ENCODE data around the gene DNASE1. TPM values are rescaled to one million over a fixed set of nuclear protein-coding genes. Genes with fewer than 3 reads are reported as not detected.
"Not testable (repeated sequence)": the region's sequence is repeated elsewhere in the genome, so short reads cannot be mapped to it uniquely, and the experiment has no call there.

Gene DNASE1
- total and polyA plus RNA-seq, 3 experiments from 2014 or later = 5.8 to 15.0 (median 13.5) TPM

GRCh38 chr16:3655396-3656159, 1.1 kb downstream of the DNASE1 start:
- Histone ChIP-seq H3K9me3 (ENCODE audit: low read length) (no peaks in the 10 kb centered on the region), H3K36me3 (ENCODE audit: insufficient read depth, low read length) (peaks cover 10% of the 10 kb centered on the region), H3K4me3 (ENCODE audit: low read length) (no peak overlapping the region), H3K27ac (ENCODE audit: low read depth, low read length) (no peak overlapping the region), H3K4me1 (ENCODE audit: insufficient read depth, low read length) (no peaks in the 10 kb centered on the region), H3K27me3 (ENCODE audit: insufficient read depth, low read length, poor library complexity, severe bottlenecking) (no peaks in the 10 kb centered on the region)
- peak overlapping the region in 3 of 8 donors; percentile 42 to 77 (median 75) for H3K27ac Mint-ChIP-seq
- peaks cover 0 to 74% (median 6%) of the 10 kb centered on the region in 3 donors for H3K36me3 Mint-ChIP-seq
- POLR2A ChIA-PET = no interaction called here
- DNase-seq = peak in 1 of 5 donors; percentile 35
- H3K9me3 Mint-ChIP-seq = no peaks in the 10 kb centered on the region
- H3K4me1 Mint-ChIP-seq = peaks cover 3 to 5% (median 5%) of the 10 kb centered on the region in 3 donors
- no peaks in the 10 kb centered on the region for H3K27me3 Mint-ChIP-seq
- CTCF ChIA-PET = interaction anchor here (1.4 kb wide), 1 partner anchor 12 kb away, joined by 5 read pairs; no protein-coding TSS in a partner anchor
- H3K4me3 Mint-ChIP-seq = no peak overlapping the region

- POLR2A ChIA-PET; H3K4me3 ChIP-seq (ENCODE audit: low read length); H3K4me1 ChIP-seq (ENCODE audit: insufficient read depth, low read length); H3K9me3 ChIP-seq (ENCODE audit: low read length); H3K27ac ChIP-seq (ENCODE audit: low read depth, low read length); H3K27me3 Mint-ChIP-seq; H3K9me3 Mint-ChIP-seq; CTCF ChIA-PET; H3K27me3 ChIP-seq (ENCODE audit: insufficient read depth, low read length, poor library complexity, severe bottlenecking); H3K4me1 Mint-ChIP-seq; H3K4me3 Mint-ChIP-seq: not testable (repeated sequence)
- DNase-seq = peak in 1 of 5 donors; percentile 28
- peak overlapping the region in 1 of 8 donors; percentile 77 for H3K27ac Mint-ChIP-seq
- peaks cover 0 to 74% (median 6%) of the 10 kb centered on the region in 3 donors for H3K36me3 Mint-ChIP-seq
- H3K36me3 ChIP-seq (ENCODE audit: insufficient read depth, low read length) = peaks cover 10% of the 10 kb centered on the region
These were observed 1.6 kb downstream of the DNASE1 start for GRCh38 chr16:3656160-3656490.

GRCh38 chr16:3656491-3657468, 2.3 kb downstream of the DNASE1 start:
- Histone ChIP-seq H3K36me3 (ENCODE audit: insufficient read depth, low read length) (peaks cover 15% of the 10 kb centered on the region), H3K4me3 (ENCODE audit: low read length) (no peak overlapping the region), H3K4me1 (ENCODE audit: insufficient read depth, low read length) (no peaks in the 10 kb centered on the region), H3K9me3 (ENCODE audit: low read length) (no peaks in the 10 kb centered on the region), H3K27ac (ENCODE audit: low read depth, low read length) (no peak overlapping the region), H3K27me3 (ENCODE audit: insufficient read depth, low read length, poor library complexity, severe bottlenecking) (no peaks in the 10 kb centered on the region)
- H3K9me3 Mint-ChIP-seq = no peaks in the 10 kb centered on the region
- H3K4me1 Mint-ChIP-seq = peaks cover 3 to 10% (median 10%) of the 10 kb centered on the region in 3 donors
- peaks cover 0 to 74% (median 10%) of the 10 kb centered on the region in 3 donors for H3K36me3 Mint-ChIP-seq
- no peaks in the 10 kb centered on the region for H3K27me3 Mint-ChIP-seq
- DNase-seq = peak in 1 of 5 donors; percentile 41
- ChIA-PET CTCF (no interaction called here), POLR2A (interaction anchor here (0.5 kb wide), 1 partner anchor 211 kb away, joined by 3 read pairs; no protein-coding TSS in a partner anchor)
- H3K27ac Mint-ChIP-seq = peak overlapping the region in 1 of 8 donors; percentile 83
- no peak overlapping the region for H3K4me3 Mint-ChIP-seq

GRCh38 chr16:3659251-3659650, 4.8 kb downstream of the DNASE1 start:
- Histone ChIP-seq H3K36me3 (ENCODE audit: insufficient read depth, low read length) (peaks cover 15% of the 10 kb centered on the region), H3K27me3 (ENCODE audit: insufficient read depth, low read length, poor library complexity, severe bottlenecking) (no peaks in the 10 kb centered on the region), H3K27ac (ENCODE audit: low read depth, low read length) (no peak overlapping the region), H3K4me1 (ENCODE audit: insufficient read depth, low read length) (no peaks in the 10 kb centered on the region), H3K9me3 (ENCODE audit: low read length) (no peaks in the 10 kb centered on the region), H3K4me3 (ENCODE audit: low read length) (no peak overlapping the region)
- Mint-ChIP-seq H3K4me3 (no peak overlapping the region), H3K4me1 (peaks cover 2 to 6% (median 5%) of the 10 kb centered on the region in 3 donors), H3K27me3 (no peaks in the 10 kb centered on the region), H3K36me3 (peaks cover 0 to 84% (median 11%) of the 10 kb centered on the region in 3 donors), H3K9me3 (no peaks in the 10 kb centered on the region), H3K27ac (peak overlapping the region in 4 of 8 donors; percentile 57 to 81 (median 69))
- ChIA-PET POLR2A (no interaction called here), CTCF (no interaction called here)
- no peak for DNase-seq

- Histone ChIP-seq H3K9me3 (ENCODE audit: low read length) (no peaks in the 10 kb centered on the region), H3K4me3 (ENCODE audit: low read length) (no peak overlapping the region), H3K36me3 (ENCODE audit: insufficient read depth, low read length) (peaks cover 15% of the 10 kb centered on the region), H3K27ac (ENCODE audit: low read depth, low read length) (no peak overlapping the region), H3K4me1 (ENCODE audit: insufficient read depth, low read length) (peaks cover 12% of the 10 kb centered on the region), H3K27me3 (ENCODE audit: insufficient read depth, low read length, poor library complexity, severe bottlenecking) (no peaks in the 10 kb centered on the region)
- H3K4me3 Mint-ChIP-seq = no peak overlapping the region
- no peaks in the 10 kb centered on the region for H3K9me3 Mint-ChIP-seq
- H3K36me3 Mint-ChIP-seq = peaks cover 0 to 80% (median 11%) of the 10 kb centered on the region in 3 donors
- ChIA-PET POLR2A (no interaction called here), CTCF (no interaction called here)
- H3K27me3 Mint-ChIP-seq = no peaks in the 10 kb centered on the region
- DNase-seq = no peak
- H3K4me1 Mint-ChIP-seq = peaks cover 13 to 21% (median 21%) of the 10 kb centered on the region in 3 donors
- H3K27ac Mint-ChIP-seq = peak overlapping the region in 6 of 8 donors; percentile 16 to 81 (median 65)
These were observed 6.8 kb downstream of the DNASE1 start for GRCh38 chr16:3661311-3661710.

- no peaks in the 10 kb centered on the region for H3K27me3 ChIP-seq (ENCODE audit: insufficient read depth, low read length, poor library complexity, severe bottlenecking)
- no peaks in the 10 kb centered on the region for H3K27me3 Mint-ChIP-seq
- no peak overlapping the region for H3K4me3 Mint-ChIP-seq
- peaks cover 14 to 25% (median 23%) of the 10 kb centered on the region in 3 donors for H3K4me1 Mint-ChIP-seq
- POLR2A ChIA-PET = no interaction called here
- H3K4me3 ChIP-seq (ENCODE audit: low read length) = no peak overlapping the region
- no peak overlapping the region for H3K27ac ChIP-seq (ENCODE audit: low read depth, low read length)
- peaks cover 13% of the 10 kb centered on the region for H3K4me1 ChIP-seq (ENCODE audit: insufficient read depth, low read length)
- no peak overlapping the region for H3K27ac Mint-ChIP-seq
- no peaks in the 10 kb centered on the region for H3K9me3 Mint-ChIP-seq
- H3K9me3 ChIP-seq (ENCODE audit: low read length) = no peaks in the 10 kb centered on the region
- H3K36me3 Mint-ChIP-seq = peaks cover 0 to 78% (median 11%) of the 10 kb centered on the region in 3 donors
- CTCF ChIA-PET = no interaction called here
- DNase-seq = no peak
- peaks cover 15% of the 10 kb centered on the region for H3K36me3 ChIP-seq (ENCODE audit: insufficient read depth, low read length)
These were observed 7.4 kb downstream of the DNASE1 start for GRCh38 chr16:3661922-3662321.

GRCh38 chr16:3662601-3663000, 8.1 kb downstream of the DNASE1 start:
- H3K36me3 Mint-ChIP-seq = peaks cover 0 to 72% (median 11%) of the 10 kb centered on the region in 3 donors
- ChIA-PET POLR2A (no interaction called here), CTCF (interaction anchor here (1.1 kb wide), 1 partner anchor 136 kb away, joined by 3 read pairs; no protein-coding TSS in a partner anchor)
- Histone ChIP-seq H3K4me1 (ENCODE audit: insufficient read depth, low read length) (peaks cover 13% of the 10 kb centered on the region), H3K9me3 (ENCODE audit: low read length) (no peaks in the 10 kb centered on the region), H3K27ac (ENCODE audit: low read depth, low read length) (no peak overlapping the region), H3K4me3 (ENCODE audit: low read length) (no peak overlapping the region), H3K27me3 (ENCODE audit: insufficient read depth, low read length, poor library complexity, severe bottlenecking) (no peaks in the 10 kb centered on the region), H3K36me3 (ENCODE audit: insufficient read depth, low read length) (peaks cover 10% of the 10 kb centered on the region)
- H3K4me3 Mint-ChIP-seq = no peak overlapping the region
- DNase-seq = no peak
- no peaks in the 10 kb centered on the region for H3K9me3 Mint-ChIP-seq
- H3K4me1 Mint-ChIP-seq = peaks cover 13 to 26% (median 23%) of the 10 kb centered on the region in 3 donors
- H3K27ac Mint-ChIP-seq = peak overlapping the region in 2 of 8 donors; percentile 23 to 63
- no peaks in the 10 kb centered on the region for H3K27me3 Mint-ChIP-seq
